ENCODE measurements around the gene CACNA1S. TPM values are rescaled to one million over a fixed set of nuclear protein-coding genes. Genes with fewer than 3 reads are reported as not detected.

CACNA1S gene
- total and polyA plus RNA-seq, 7 donors, result 0.01 TPM; not detected in 6

DNA sequence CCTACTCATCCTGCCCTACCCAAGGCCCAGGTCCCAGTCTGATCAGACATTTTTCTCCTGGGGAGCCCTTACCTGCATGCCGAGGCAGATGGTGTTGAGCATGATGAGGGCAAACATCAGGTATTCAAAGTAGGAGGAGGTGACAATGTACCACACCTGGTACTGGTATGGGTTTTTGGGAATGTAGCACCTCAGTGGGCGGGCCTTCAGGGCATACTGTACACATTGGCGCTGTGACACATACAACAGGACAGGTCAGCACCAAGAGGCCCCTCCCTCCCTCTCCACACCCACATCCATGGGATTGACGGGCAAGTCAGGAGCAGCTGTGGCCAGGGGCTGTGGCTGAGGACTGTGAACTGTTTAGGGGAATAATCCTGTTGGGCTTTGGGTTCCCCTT, 51.6 kb downstream of the CACNA1S start:
- WGBS, 2 donors, result 90 to 92% methylated on average over 4 of the region's 4 CpGs
- H3K36me3 ChIP-seq, result no peaks in the 10 kb centered on the region
- no peak for DNase-seq
- TF ChIP-seq POLR2A (IDR thresholded peaks at IDR 0.05), result no peak
- TF ChIP-seq, protein P1, sequence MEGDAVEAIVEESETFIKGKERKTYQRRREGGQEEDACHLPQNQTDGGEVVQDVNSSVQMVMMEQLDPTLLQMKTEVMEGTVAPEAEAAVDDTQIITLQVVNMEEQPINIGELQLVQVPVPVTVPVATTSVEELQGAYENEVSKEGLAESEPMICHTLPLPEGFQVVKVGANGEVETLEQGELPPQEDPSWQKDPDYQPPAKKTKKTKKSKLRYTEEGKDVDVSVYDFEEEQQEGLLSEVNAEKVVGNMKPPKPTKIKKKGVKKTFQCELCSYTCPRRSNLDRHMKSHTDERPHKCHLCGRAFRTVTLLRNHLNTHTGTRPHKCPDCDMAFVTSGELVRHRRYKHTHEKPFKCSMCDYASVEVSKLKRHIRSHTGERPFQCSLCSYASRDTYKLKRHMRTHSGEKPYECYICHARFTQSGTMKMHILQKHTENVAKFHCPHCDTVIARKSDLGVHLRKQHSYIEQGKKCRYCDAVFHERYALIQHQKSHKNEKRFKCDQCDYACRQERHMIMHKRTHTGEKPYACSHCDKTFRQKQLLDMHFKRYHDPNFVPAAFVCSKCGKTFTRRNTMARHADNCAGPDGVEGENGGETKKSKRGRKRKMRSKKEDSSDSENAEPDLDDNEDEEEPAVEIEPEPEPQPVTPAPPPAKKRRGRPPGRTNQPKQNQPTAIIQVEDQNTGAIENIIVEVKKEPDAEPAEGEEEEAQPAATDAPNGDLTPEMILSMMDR (IDR thresholded peaks at IDR 0.05), result no peak
- no peak for TF ChIP-seq POLR2AphosphoS5 (IDR thresholded peaks at IDR 0.05)
- no peak for TF ChIP-seq EP300 (IDR thresholded peaks at IDR 0.05)
- intact Hi-C loops (cut with DNase I), result no loop called here
- no peak overlapping the region for H3K27ac ChIP-seq
- H3K4me3 ChIP-seq, result no peak overlapping the region
- peaks cover 0 to 33% (median 31%) of the 10 kb centered on the region in 4 donors for H3K4me1 ChIP-seq
- H3K9me3 ChIP-seq, result no peaks in the 10 kb centered on the region
- H3K27me3 ChIP-seq, result no peaks in the 10 kb centered on the region

DNA sequence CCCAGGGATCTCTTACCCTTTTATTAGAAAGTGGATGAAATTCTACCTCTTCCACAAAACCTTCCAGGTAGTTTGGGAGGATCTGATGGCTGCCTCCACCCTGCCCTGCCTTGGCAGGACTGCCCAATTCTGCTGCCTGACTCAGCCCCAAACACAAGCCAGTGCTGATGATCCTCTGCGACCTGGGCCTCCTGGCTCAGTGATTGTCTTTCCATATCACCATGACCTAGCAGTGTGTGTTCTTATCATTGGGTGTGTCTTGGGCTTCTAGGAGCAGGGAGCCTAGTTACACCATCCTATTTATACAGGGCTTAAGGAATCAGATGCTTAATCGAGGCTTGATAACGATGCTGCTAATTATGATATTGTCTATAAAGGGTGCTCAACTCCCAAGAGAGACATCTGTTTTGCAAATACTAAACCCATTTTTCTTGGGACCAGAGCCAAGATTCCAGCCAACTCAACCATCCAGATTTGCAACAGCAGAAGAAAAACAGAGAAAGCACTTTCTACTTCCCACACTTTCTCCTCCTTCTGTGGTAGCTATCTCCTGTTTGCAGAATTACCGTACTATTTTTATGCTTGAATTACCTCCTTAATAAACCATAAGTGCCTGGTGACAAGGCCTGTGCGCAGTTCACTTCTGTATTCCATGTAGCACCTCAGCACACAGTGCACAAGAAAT, 52.2 kb downstream of the CACNA1S start:
- Histone ChIP-seq H3K9me3 (no peaks in the 10 kb centered on the region), H3K27me3 (no peaks in the 10 kb centered on the region), H3K4me1 (peaks cover 0 to 39% (median 37%) of the 10 kb centered on the region in 4 donors), H3K27ac (no peak overlapping the region), H3K4me3 (no peak overlapping the region), H3K36me3 (no peaks in the 10 kb centered on the region)
- TF ChIP-seq POLR2AphosphoS5 (IDR thresholded peaks at IDR 0.05) (no peak), EP300 (IDR thresholded peaks at IDR 0.05) (no peak)
- no peak for DNase-seq
- intact Hi-C loops (cut with DNase I), result no loop called here
- WGBS, 2 donors, result 63 to 74% methylated on average over 5 of the region's 5 CpGs

DNA sequence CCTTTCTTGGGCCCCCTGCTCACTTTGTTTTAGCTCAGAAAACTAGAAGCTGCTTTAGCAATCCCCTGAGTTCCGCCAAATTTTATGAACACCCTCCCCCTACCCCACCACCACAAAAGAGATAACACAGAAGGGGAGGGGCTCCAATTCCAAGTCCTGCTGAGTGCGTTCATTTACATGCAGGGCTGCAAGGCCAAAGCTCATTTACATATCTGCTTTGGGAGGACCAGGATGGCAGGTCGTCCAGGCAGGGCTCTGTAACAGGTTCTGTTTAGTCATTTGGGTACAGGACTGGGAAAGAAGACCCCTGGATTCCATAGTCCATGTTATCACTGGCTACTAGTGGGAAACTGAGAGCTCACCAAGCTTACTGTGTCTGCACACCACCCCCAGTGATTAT, 52.8 kb downstream of the CACNA1S start:
- no peaks in the 10 kb centered on the region for H3K9me3 ChIP-seq
- H3K36me3 ChIP-seq, result no peaks in the 10 kb centered on the region
- 84 to 91% methylated on average over 3 of the region's 3 CpGs for WGBS, 2 donors
- no peaks in the 10 kb centered on the region for H3K27me3 ChIP-seq
- H3K4me1 ChIP-seq, result peaks cover 0 to 45% (median 43%) of the 10 kb centered on the region in 4 donors
- TF ChIP-seq, protein P1 (IDR thresholded peaks at IDR 0.05), result no peak
- TF ChIP-seq EP300 (IDR thresholded peaks at IDR 0.05), result no peak
- no peak for TF ChIP-seq POLR2A (IDR thresholded peaks at IDR 0.05)
- no peak for TF ChIP-seq POLR2AphosphoS5 (IDR thresholded peaks at IDR 0.05)
- no peak overlapping the region for H3K27ac ChIP-seq
- DNase-seq, result no peak
- no peak overlapping the region for H3K4me3 ChIP-seq
- intact Hi-C loops (cut with DNase I), result no loop called here

DNA sequence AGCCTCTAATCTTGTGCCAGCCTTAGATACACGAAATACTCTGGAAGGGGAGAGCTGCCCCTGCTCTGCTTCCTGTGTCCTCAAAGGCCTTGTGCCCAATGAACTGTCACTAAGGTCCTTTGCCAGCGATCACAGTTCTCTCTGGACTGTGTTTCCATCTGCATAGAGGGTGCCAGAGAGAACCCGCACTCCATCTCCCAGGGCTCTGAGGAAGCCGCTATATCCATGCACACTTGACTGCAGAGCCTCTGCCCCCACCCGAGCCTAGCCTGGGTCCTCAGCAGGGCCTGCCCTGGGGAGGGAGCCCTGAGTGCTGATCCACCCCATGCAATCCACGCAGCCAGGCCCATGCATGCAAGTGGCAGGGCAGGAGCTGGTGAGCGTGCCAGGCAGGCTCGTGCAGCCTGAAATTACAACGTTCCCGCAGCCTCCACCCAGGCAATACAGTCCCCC, 58.1 kb downstream of the CACNA1S start:
- TF ChIP-seq POLR2A (IDR thresholded peaks at IDR 0.05) (no peak), EP300 (IDR thresholded peaks at IDR 0.05) (no peak), POLR2AphosphoS5 (IDR thresholded peaks at IDR 0.05) (no peak)
- TF ChIP-seq, protein P1 (IDR thresholded peaks at IDR 0.05), result no peak

DNA sequence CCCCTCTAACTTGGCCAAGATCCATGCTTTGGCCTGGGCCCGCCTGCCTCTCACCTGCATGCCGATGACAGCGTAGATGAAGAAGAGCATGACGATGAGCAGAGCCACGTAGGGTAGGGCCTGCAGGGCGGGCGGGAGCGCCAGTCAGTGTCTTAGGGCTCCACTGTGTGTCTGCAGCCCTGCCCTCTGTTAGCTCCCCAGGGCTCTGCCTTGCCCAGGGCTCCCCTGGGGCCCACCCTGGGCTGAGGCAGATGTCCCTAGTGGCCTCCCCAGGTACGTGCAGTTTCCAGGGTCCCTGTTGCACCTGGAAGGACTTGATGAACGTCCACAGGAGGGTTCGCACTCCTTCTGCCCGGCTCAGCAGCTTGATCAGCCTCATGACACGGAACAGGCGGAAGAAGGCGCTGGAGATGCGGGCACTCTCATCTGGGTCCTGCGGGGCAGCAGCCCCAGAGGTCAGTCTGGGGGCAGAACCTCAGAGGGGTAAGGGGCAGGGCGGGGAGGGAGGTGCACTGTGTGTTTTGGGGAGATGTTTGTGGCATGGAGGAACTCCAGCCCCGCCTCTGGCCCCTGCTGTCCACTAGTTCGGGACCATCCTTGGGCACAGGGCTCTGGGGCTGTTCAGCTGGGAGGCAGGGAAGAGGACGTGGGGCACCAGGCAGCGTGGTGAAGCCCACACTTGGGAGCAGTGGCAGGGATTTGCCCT, 58.9 kb downstream of the CACNA1S start:
- Histone ChIP-seq H3K27ac (no peak overlapping the region), H3K4me1 (peaks cover 0 to 50% (median 39%) of the 10 kb centered on the region in 4 donors), H3K27me3 (no peaks in the 10 kb centered on the region), H3K36me3 (no peaks in the 10 kb centered on the region), H3K9me3 (no peaks in the 10 kb centered on the region), H3K4me3 (no peak overlapping the region)
- DNase-seq, result no peak
- intact Hi-C loops (cut with DNase I), result no loop called here
- WGBS, 2 donors, result 89% methylated on average over 22 of the region's 22 CpGs
- TF ChIP-seq EP300 (IDR thresholded peaks at IDR 0.05) (no peak), POLR2A (IDR thresholded peaks at IDR 0.05) (no peak), POLR2AphosphoS5 (IDR thresholded peaks at IDR 0.05) (no peak)
- TF ChIP-seq, protein P1 (IDR thresholded peaks at IDR 0.05), result no peak

More for the DNA sequence above, 58.1 kb downstream of the CACNA1S start:
- Histone ChIP-seq H3K36me3 (no peaks in the 10 kb centered on the region), H3K4me3 (no peak overlapping the region), H3K27ac (peak overlapping the region in 1 of 4 donors; percentile 0), H3K27me3 (no peaks in the 10 kb centered on the region), H3K9me3 (no peaks in the 10 kb centered on the region), H3K4me1 (peaks cover 0 to 50% (median 38%) of the 10 kb centered on the region in 4 donors)
- DNase-seq, result no peak
- WGBS, 2 donors, result 78 to 80% methylated on average over 10 of the region's 10 CpGs
- intact Hi-C loops (cut with DNase I), result no loop called here

All from sigmoid colon (tissue), 7 donors.